ENCODE results near the gene ATP5ME. TPM values are rescaled to one million over a fixed set of nuclear protein-coding genes. Genes with fewer than 3 reads are reported as not detected.

Gene ATP5ME
- total and polyA plus RNA-seq, 2 of the 13 experiments (the other 11 are each of a cell fraction or from before 2014, with no cell fraction given), result 305 to 753 TPM

GRCh38 chr4:683982-684622 lies 10.0 kb upstream of the ATP5ME start (continued):
- TF ChIP-seq HDAC1 (CRISPR knock-in tag; IDR thresholded peaks at IDR 0.05), result no peak
- no peak for TF ChIP-seq ZNF597 (CRISPR knock-in tag; IDR thresholded peaks at IDR 0.05)
- no peak for TF ChIP-seq ZNF430 (CRISPR knock-in tag; IDR thresholded peaks at IDR 0.05)
- TF ChIP-seq ZNF362 (CRISPR knock-in tag; IDR thresholded peaks at IDR 0.05; ENCODE audit: borderline replicate concordance), result no peak
- TF ChIP-seq SIX4 (CRISPR knock-in tag; IDR thresholded peaks at IDR 0.05), result no peak
- TF ChIP-seq ZNF367 (CRISPR knock-in tag; IDR thresholded peaks at IDR 0.05; ENCODE audit: borderline replicate concordance), result no peak
- no peak for TF ChIP-seq ZBTB37 (CRISPR knock-in tag; IDR thresholded peaks at IDR 0.05)
- no peak for TF ChIP-seq ZNF660 (CRISPR knock-in tag; IDR thresholded peaks at IDR 0.05; ENCODE audit: borderline replicate concordance, low read depth)
- TF ChIP-seq ZNF225 (CRISPR knock-in tag; IDR thresholded peaks at IDR 0.05), result no peak
- TF ChIP-seq THAP11 (CRISPR knock-in tag; IDR thresholded peaks at IDR 0.05), result peak; percentile 38; the same call in 1 of the 2 replicates
- peak; percentile 96; the same call in 1 of the 2 replicates for TF ChIP-seq ZBTB3 (CRISPR knock-in tag; IDR thresholded peaks at IDR 0.05; ENCODE audit: borderline replicate concordance, low read depth)
- TF ChIP-seq KDM2A (CRISPR knock-in tag; IDR thresholded peaks at IDR 0.05; ENCODE audit: borderline replicate concordance, low read depth), result peak; percentile 92
- TF ChIP-seq ZKSCAN8 (CRISPR knock-in tag; IDR thresholded peaks at IDR 0.05; ENCODE audit: borderline replicate concordance), result no peak
- TF ChIP-seq THAP9 (CRISPR knock-in tag; IDR thresholded peaks at IDR 0.05; ENCODE audit: borderline replicate concordance), result no peak
- TF ChIP-seq ZHX1 (CRISPR knock-in tag; IDR thresholded peaks at IDR 0.05; ENCODE audit: low read depth), result peak; percentile 52; the same call in 1 of the 2 replicates
- TF ChIP-seq HCFC1 (IDR thresholded peaks at IDR 0.05; ENCODE audit: low read depth, low read length), result no peak
- no peak for TF ChIP-seq SRSF1 (optimal IDR thresholded peaks at IDR 0.05; ENCODE audit: low read depth, low read length)
- TF ChIP-seq MTF1 (CRISPR knock-in tag; IDR thresholded peaks at IDR 0.05), result no peak
- TF ChIP-seq SP2 (CRISPR knock-in tag; IDR thresholded peaks at IDR 0.05), result no peak
- TF ChIP-seq BHLHE40 (IDR thresholded peaks at IDR 0.05; ENCODE audit: low read length), result peak; percentile 6; the same call in 1 of the 2 replicates

All from HepG2 (cell line).